Lung (tissue), 12 donors: ENCODE measurements around the gene PHEX. TPM values are rescaled to one million over a fixed set of nuclear protein-coding genes. Genes with fewer than 3 reads are reported as not detected.

Experiments
- ATAC-seq: fragments of 200-7000 bp; cut with Tn5 transposase; one replicate; pipeline ENCODE4 v1.9.1; 2020; ENCODE audit warnings: moderate number of reproducible peaks; ENCODE audit not compliant: insufficient read depth, low FRiP score
- DNase-seq, 3 donors: peaks; one replicate each; pipeline ENCODE4 v3.0.0-alpha.2; 2013 to 2017
- H3K27ac ChIP-seq, 2 donors: one replicate each; pipeline ENCODE4 v1.5.1; 2013; ENCODE audit warnings: mild to moderate bottlenecking in 2 of 2, moderate library complexity in 2 of 2, control low read depth in 1 of 2, inconsistent platforms in 1 of 2, low read depth in 1 of 2, low read length in 1 of 2
- H3K27me3 ChIP-seq, 3 donors: one replicate each; pipeline ENCODE4 v1.5.1; 2013; ENCODE audit warnings: low read length in 2 of 3; ENCODE audit not compliant: control insufficient read depth in 3 of 3, insufficient read depth in 3 of 3
- H3K36me3 ChIP-seq, 4 donors: one replicate each; pipeline ENCODE4 v1.5.1; 2013; ENCODE audit warnings: low read length in 4 of 4, mild to moderate bottlenecking in 1 of 4, moderate library complexity in 1 of 4; ENCODE audit not compliant: control insufficient read depth in 4 of 4, insufficient read depth in 4 of 4
- H3K4me1 ChIP-seq, 5 donors: one replicate each; pipeline ENCODE4 v1.5.1; 2013; ENCODE audit warnings: low read length in 5 of 5, mild to moderate bottlenecking in 2 of 5, moderate library complexity in 1 of 5; ENCODE audit not compliant: control insufficient read depth in 5 of 5, insufficient read depth in 5 of 5
- H3K4me3 ChIP-seq: one replicate; pipeline ENCODE4 v1.5.1; 2013; ENCODE audit warnings: mild to moderate bottlenecking, control low read depth, moderate library complexity
- H3K9ac ChIP-seq, 2 donors: one replicate each; pipeline ENCODE4 v1.5.1; 2013; ENCODE audit warnings: low read length in 2 of 2, control low read depth in 1 of 2; ENCODE audit not compliant: insufficient read depth in 1 of 2
- H3K9me3 ChIP-seq, 4 donors: one replicate each; pipeline ENCODE4 v1.5.1; 2013; ENCODE audit warnings: low read length in 3 of 4, mild to moderate bottlenecking in 1 of 4, moderate library complexity in 1 of 4; ENCODE audit not compliant: control insufficient read depth in 4 of 4, insufficient read depth in 3 of 4
- WGBS, 2 donors: extraction: QIAGEN DNeasy Blood & Tissue Kit; methylation state at CpG; one replicate each; pipeline ENCODE4 v1.1.7; 2013; 5-methylcytosine and 5-hydroxymethylcytosine counted together
- polyA plus RNA-seq, 2 donors: library from polyadenylated mRNA; stranded (reverse); fragments of 200-250 nt; gene quantifications; one replicate each; pipeline ENCODE4 v1.2.1, GENCODE V29; 2013
- total RNA-seq, 2 donors: library from RNA; depleted of rRNA in 1 of 2; stranded (reverse); fragments of >200 nt in 1 of 2; gene quantifications; one replicate each; pipeline ENCODE4 v1.2.1, GENCODE V29; 2014 to 2021
- TF ChIP-seq, protein P1 (sequence below): IDR thresholded peaks from 2 replicates; pipeline ENCODE4 v1.5.1; 2012; ENCODE audit warnings: mild to moderate bottlenecking; ENCODE audit errors: control extremely low read depth, extremely low read depth
- donor health status: control.
- donor health status: control.
- donor health status: Bipolar disorder and iron deficiency.
- donor health status: healthy.
- donor health status: DM: yes; HTN: yes; CAD: no.

PHEX gene
- total and polyA plus RNA-seq, 4 donors: 0.59 to 15.4 (median 3.8) TPM

DNA sequence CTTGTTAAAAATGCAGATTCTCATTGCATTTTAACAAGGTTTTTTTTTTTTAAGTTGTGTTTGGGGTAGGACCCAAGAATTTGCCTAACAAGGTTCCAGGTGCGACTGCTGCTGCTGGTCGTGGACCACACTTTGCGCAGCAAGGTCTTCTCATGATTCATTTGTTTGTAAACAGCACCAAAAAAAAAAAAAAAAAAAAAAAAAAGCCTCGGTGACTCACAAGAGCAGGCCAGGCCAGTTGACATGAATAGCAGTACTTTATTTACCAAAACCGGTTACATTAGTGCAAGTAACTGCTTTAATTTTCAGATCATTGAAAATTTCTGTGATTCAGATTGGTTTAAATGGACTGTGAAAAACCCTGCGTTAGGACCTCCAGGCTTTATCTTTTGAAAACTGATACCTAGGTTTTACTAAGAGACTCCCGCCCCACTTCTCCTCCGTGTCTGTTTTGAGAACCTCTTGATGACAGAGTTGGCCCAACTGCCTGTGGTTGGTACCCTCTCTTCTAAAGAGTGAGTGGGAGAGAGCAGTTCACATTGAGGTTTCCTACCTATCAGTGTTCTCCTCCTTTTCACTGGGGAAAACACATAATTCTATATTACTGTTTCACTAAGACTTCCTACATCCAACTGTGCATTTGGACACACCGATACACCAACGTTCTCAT lies 86.2 kb downstream of the PHEX start:
- no peak for ATAC-seq
- DNase-seq: no peak
- Histone ChIP-seq H3K36me3 (no peaks in the 10 kb centered on the region), H3K27me3 (peaks cover 0 to 8% (median 4%) of the 10 kb centered on the region in 3 donors), H3K4me3 (no peak overlapping the region), H3K9ac (no peak overlapping the region), H3K27ac (no peak overlapping the region), H3K4me1 (no peaks in the 10 kb centered on the region), H3K9me3 (no peaks in the 10 kb centered on the region)
- TF ChIP-seq, protein P1, sequence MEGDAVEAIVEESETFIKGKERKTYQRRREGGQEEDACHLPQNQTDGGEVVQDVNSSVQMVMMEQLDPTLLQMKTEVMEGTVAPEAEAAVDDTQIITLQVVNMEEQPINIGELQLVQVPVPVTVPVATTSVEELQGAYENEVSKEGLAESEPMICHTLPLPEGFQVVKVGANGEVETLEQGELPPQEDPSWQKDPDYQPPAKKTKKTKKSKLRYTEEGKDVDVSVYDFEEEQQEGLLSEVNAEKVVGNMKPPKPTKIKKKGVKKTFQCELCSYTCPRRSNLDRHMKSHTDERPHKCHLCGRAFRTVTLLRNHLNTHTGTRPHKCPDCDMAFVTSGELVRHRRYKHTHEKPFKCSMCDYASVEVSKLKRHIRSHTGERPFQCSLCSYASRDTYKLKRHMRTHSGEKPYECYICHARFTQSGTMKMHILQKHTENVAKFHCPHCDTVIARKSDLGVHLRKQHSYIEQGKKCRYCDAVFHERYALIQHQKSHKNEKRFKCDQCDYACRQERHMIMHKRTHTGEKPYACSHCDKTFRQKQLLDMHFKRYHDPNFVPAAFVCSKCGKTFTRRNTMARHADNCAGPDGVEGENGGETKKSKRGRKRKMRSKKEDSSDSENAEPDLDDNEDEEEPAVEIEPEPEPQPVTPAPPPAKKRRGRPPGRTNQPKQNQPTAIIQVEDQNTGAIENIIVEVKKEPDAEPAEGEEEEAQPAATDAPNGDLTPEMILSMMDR: no peak
- WGBS, 2 donors: 60 to 85% methylated on average over 10 of the region's 10 CpGs

DNA sequence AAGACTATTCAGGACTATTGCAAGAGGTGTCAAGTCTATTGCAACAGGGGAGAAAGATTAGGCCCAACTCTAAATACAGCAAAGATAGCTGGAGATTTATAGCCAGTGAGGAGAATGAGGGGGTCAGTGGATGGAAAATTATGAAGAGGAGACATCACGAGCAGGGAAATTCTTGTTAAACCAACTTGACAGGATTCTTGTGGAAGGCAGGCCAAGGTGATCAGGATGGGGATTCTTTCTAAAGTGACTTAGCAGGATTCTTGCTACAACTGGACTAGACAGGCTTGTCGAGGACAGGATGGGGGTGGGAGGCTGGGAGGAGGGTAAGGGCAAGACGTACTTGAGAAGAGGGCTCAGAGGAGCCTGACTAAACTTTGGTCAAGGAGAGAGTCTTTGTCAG lies 89.0 kb downstream of the PHEX start:
- Histone ChIP-seq H3K9me3 (no peaks in the 10 kb centered on the region), H3K27me3 (peaks cover 0 to 11% (median 5%) of the 10 kb centered on the region in 3 donors), H3K4me1 (no peaks in the 10 kb centered on the region), H3K36me3 (no peaks in the 10 kb centered on the region), H3K27ac (no peak overlapping the region), H3K4me3 (no peak overlapping the region), H3K9ac (no peak overlapping the region)
- 52 to 94% methylated on average over 3 of the region's 3 CpGs for WGBS, 2 donors
- no peak for ATAC-seq
- no peak for DNase-seq
- TF ChIP-seq, protein P1: no peak

DNA sequence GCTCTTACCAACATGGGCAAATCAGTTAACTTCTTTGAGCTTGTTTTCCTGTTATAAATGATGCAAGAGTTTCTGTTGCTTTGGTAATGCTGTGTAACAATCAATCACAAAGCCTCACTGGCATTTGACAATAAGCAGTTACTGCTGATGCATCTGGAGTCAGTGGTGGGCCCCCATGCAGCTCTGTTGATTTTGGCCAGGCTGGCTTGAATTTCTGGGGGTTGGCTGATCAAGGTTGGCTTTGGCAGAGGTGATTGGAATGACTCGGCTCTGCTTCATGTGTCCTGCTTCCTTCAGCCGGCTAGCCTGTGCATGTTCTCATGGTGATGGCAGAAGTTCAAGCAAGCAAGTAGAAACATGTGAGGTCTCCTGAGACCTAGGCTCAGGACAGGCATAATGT lies 90.4 kb downstream of the PHEX start:
- ATAC-seq: no peak
- peaks cover 0 to 8% (median 0%) of the 10 kb centered on the region in 3 donors for H3K27me3 ChIP-seq
- TF ChIP-seq, protein P1: no peak
- 81 to 84% methylated on average over 2 of the region's 2 CpGs for WGBS, 2 donors
- H3K4me3 ChIP-seq: no peak overlapping the region
- H3K9me3 ChIP-seq: no peaks in the 10 kb centered on the region
- no peak overlapping the region for H3K9ac ChIP-seq
- H3K36me3 ChIP-seq: no peaks in the 10 kb centered on the region
- no peak overlapping the region for H3K27ac ChIP-seq
- no peak for DNase-seq
- no peaks in the 10 kb centered on the region for H3K4me1 ChIP-seq

DNA sequence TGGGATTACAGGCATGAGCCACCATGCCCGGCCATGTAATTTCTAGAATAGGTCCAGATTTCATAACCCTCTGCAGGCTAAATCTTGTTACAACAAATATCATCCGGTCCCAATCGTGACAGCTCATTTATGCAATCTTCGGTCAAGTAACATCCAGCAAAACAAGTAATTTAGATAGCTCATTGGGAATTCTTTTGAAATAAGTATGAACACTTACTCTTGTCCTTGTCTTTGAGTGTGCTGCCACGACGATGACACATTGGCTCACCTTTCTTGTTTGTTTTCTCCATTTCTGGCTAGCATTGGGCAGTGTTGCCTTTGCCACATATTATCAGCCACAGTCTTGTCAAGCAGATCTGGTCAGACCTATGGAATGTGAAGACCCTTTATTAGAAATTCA lies 92.0 kb downstream of the PHEX start:
- no peaks in the 10 kb centered on the region for H3K4me1 ChIP-seq
- TF ChIP-seq, protein P1: no peak
- WGBS, 2 donors: 76 to 86% methylated on average over 6 of the region's 6 CpGs
- no peak overlapping the region for H3K9ac ChIP-seq
- DNase-seq (peak in 2 of 3 donors; percentile 42 to 75), ATAC-seq (no peak)
- H3K36me3 ChIP-seq: no peaks in the 10 kb centered on the region
- H3K27me3 ChIP-seq: peaks cover 0 to 8% (median 2%) of the 10 kb centered on the region in 3 donors
- H3K27ac ChIP-seq: no peak overlapping the region
- no peaks in the 10 kb centered on the region for H3K9me3 ChIP-seq
- H3K4me3 ChIP-seq: no peak overlapping the region
